Measurements from ENCODE around the gene CYFIP1. TPM values are rescaled to one million over a fixed set of nuclear protein-coding genes. Genes with fewer than 3 reads are reported as not detected.
"Not testable (repeated sequence)": the region's sequence is repeated elsewhere in the genome, so short reads cannot be mapped to it uniquely, and the experiment has no call there.

The CYFIP1 gene
- total RNA-seq, 1 donor from 2014 or later: 116 TPM

DNA sequence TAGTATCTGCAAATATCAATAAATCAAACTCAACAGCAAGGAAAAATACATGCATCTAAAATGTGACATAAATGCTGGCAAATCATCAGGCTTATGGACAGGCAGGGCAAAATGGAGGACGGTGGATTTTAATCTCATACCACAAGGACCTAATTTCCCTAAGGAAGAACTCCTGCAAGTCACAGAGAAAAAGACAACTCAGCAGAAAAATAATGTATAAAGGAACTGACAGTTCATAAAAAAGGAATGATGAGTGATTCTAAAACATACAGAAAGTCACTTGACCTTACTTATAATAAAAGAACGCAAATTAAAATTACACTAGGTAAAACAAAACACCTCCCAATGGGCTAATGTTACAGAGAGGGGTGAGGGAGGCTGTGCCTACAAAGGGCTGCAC lies 42.0 kb upstream of the CYFIP1 start:
- Histone ChIP-seq H3K9me3 (ENCODE audit: insufficient read depth, low read depth, low read length) (no peaks in the 10 kb centered on the region), H3K4me3 (ENCODE audit: insufficient read depth, low read depth, low read length) (no peak overlapping the region), H3K27me3 (ENCODE audit: insufficient read depth, low read length) (no peaks in the 10 kb centered on the region), H2AFZ (ENCODE audit: low read depth, low read length) (no peak overlapping the region), H4K20me1 (ENCODE audit: insufficient read depth, low read length) (no peaks in the 10 kb centered on the region), H3K36me3 (ENCODE audit: insufficient read depth, low read length) (peaks cover 52% of the 10 kb centered on the region), H3K4me1 (ENCODE audit: insufficient read depth, low read length) (no peaks in the 10 kb centered on the region), H3K27ac (ENCODE audit: low read depth, low read length) (no peak overlapping the region), H3K4me2 (ENCODE audit: low read length) (no peak overlapping the region), H3K9ac (ENCODE audit: low read length) (no peak overlapping the region), H3K79me2 (ENCODE audit: insufficient read depth, low read length) (no peaks in the 10 kb centered on the region)
- peaks cover 3% of the 10 kb centered on the region for H3K4me1 Mint-ChIP-seq (ENCODE audit: low read depth, unreplicated experiment)
- no peak overlapping the region for H3K27ac Mint-ChIP-seq (ENCODE audit: unreplicated experiment)
- DNase-seq (ENCODE audit: low read depth): no peak
- no peak overlapping the region for H3K4me3 Mint-ChIP-seq (ENCODE audit: unreplicated experiment)
- FAIRE-seq: no peak
- H3K9me3 Mint-ChIP-seq (ENCODE audit: unreplicated experiment): no peaks in the 10 kb centered on the region
- H3K36me3 Mint-ChIP-seq (ENCODE audit: low read depth, unreplicated experiment): peaks cover 1% of the 10 kb centered on the region
- TF ChIP-seq, protein P1, sequence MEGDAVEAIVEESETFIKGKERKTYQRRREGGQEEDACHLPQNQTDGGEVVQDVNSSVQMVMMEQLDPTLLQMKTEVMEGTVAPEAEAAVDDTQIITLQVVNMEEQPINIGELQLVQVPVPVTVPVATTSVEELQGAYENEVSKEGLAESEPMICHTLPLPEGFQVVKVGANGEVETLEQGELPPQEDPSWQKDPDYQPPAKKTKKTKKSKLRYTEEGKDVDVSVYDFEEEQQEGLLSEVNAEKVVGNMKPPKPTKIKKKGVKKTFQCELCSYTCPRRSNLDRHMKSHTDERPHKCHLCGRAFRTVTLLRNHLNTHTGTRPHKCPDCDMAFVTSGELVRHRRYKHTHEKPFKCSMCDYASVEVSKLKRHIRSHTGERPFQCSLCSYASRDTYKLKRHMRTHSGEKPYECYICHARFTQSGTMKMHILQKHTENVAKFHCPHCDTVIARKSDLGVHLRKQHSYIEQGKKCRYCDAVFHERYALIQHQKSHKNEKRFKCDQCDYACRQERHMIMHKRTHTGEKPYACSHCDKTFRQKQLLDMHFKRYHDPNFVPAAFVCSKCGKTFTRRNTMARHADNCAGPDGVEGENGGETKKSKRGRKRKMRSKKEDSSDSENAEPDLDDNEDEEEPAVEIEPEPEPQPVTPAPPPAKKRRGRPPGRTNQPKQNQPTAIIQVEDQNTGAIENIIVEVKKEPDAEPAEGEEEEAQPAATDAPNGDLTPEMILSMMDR (IDR thresholded peaks at IDR 0.05; ENCODE audit: insufficient read depth, low read depth, low read length): no peak
- no peak for TF ChIP-seq EZH2 (IDR thresholded peaks at IDR 0.05; ENCODE audit: insufficient read depth, low read length)
- no peaks in the 10 kb centered on the region for H3K27me3 Mint-ChIP-seq (ENCODE audit: low read depth, unreplicated experiment)

DNA sequence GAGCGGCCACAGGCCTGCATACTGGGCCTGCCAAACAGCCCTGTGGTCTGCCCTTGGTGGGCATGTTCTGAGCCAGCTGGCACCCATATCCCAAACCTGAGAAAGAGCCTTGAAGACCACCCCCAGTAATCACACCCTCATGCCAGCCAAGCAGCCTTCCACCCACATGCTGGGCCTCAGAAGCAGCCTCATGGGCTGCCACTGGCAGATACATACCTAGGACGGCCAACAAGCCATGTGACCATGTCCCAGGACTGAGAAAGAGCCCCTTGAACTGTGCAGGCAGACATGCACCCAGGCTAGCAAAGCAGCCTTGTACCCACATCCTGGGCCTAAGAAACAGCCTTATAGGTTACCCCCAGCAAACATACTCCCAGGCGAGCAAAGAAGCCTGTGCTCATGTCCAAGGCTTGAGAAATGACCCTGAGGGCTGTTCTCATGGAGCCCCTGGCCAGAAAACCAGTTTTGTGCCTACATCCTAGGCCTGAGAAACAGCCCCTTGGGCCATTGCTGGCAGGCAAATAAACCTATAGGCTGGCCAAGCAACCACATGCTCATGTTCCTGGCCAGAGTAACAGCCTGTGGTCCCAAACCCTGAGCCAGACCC lies 34.3 kb upstream of the CYFIP1 start:
- H3K27ac Mint-ChIP-seq (ENCODE audit: unreplicated experiment): no peak overlapping the region
- Histone ChIP-seq H3K27me3 (ENCODE audit: insufficient read depth, low read length) (no peaks in the 10 kb centered on the region), H3K9me3 (ENCODE audit: insufficient read depth, low read depth, low read length) (no peaks in the 10 kb centered on the region), H4K20me1 (ENCODE audit: insufficient read depth, low read length) (peaks cover 14% of the 10 kb centered on the region), H3K27ac (ENCODE audit: low read depth, low read length) (no peak overlapping the region), H3K36me3 (ENCODE audit: insufficient read depth, low read length) (peaks cover 32% of the 10 kb centered on the region), H3K79me2 (ENCODE audit: insufficient read depth, low read length) (peaks cover 7% of the 10 kb centered on the region), H2AFZ (ENCODE audit: low read depth, low read length) (no peak overlapping the region), H3K4me3 (ENCODE audit: insufficient read depth, low read depth, low read length) (no peak overlapping the region), H3K4me2 (ENCODE audit: low read length) (no peak overlapping the region), H3K4me1 (ENCODE audit: insufficient read depth, low read length) (no peaks in the 10 kb centered on the region), H3K9ac (ENCODE audit: low read length) (no peak overlapping the region)
- H3K4me1 Mint-ChIP-seq (ENCODE audit: low read depth, unreplicated experiment): no peaks in the 10 kb centered on the region
- H3K36me3 Mint-ChIP-seq (ENCODE audit: low read depth, unreplicated experiment): peaks cover 10% of the 10 kb centered on the region
- H3K27me3 Mint-ChIP-seq (ENCODE audit: low read depth, unreplicated experiment): no peaks in the 10 kb centered on the region
- FAIRE-seq (no peak), DNase-seq (ENCODE audit: low read depth) (no peak)
- TF ChIP-seq EZH2 (IDR thresholded peaks at IDR 0.05; ENCODE audit: insufficient read depth, low read length): no peak
- TF ChIP-seq, protein P1 (IDR thresholded peaks at IDR 0.05; ENCODE audit: insufficient read depth, low read depth, low read length): no peak
- no peak overlapping the region for H3K4me3 Mint-ChIP-seq (ENCODE audit: unreplicated experiment)
- no peaks in the 10 kb centered on the region for H3K9me3 Mint-ChIP-seq (ENCODE audit: unreplicated experiment)

DNA sequence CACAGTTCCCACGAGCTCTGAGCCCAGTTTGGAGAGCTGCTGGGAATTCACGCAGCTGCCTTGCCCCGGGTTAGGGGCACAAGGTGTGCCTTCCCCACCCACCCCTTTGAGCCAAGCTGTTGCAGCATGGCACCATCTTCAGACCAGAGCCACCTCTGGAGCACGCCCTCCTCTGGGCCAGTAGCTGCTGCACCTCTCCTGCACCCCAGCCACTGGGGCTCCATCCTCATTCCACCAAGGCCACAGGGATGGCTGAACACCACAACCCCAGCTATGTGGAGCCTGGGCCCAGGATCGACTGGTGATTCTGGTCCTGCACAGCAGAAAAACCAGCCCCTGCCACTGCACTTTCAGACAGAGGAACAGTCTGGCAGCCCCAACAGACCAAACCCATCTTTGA lies 33.5 kb upstream of the CYFIP1 start:
- Mint-ChIP-seq H3K9me3 (ENCODE audit: unreplicated experiment) (no peaks in the 10 kb centered on the region), H3K36me3 (ENCODE audit: low read depth, unreplicated experiment) (peaks cover 10% of the 10 kb centered on the region), H3K27me3 (ENCODE audit: low read depth, unreplicated experiment) (no peaks in the 10 kb centered on the region), H3K27ac (ENCODE audit: unreplicated experiment) (no peak overlapping the region), H3K4me3 (ENCODE audit: unreplicated experiment) (no peak overlapping the region), H3K4me1 (ENCODE audit: low read depth, unreplicated experiment) (no peaks in the 10 kb centered on the region)
- Histone ChIP-seq H3K27ac (ENCODE audit: low read depth, low read length) (no peak overlapping the region), H3K79me2 (ENCODE audit: insufficient read depth, low read length) (peaks cover 7% of the 10 kb centered on the region), H3K9me3 (ENCODE audit: insufficient read depth, low read depth, low read length) (no peaks in the 10 kb centered on the region), H3K4me3 (ENCODE audit: insufficient read depth, low read depth, low read length) (no peak overlapping the region), H3K9ac (ENCODE audit: low read length) (no peak overlapping the region), H3K36me3 (ENCODE audit: insufficient read depth, low read length) (peaks cover 33% of the 10 kb centered on the region), H3K4me2 (ENCODE audit: low read length) (no peak overlapping the region), H4K20me1 (ENCODE audit: insufficient read depth, low read length) (peaks cover 14% of the 10 kb centered on the region), H3K27me3 (ENCODE audit: insufficient read depth, low read length) (no peaks in the 10 kb centered on the region), H3K4me1 (ENCODE audit: insufficient read depth, low read length) (no peaks in the 10 kb centered on the region), H2AFZ (ENCODE audit: low read depth, low read length) (no peak overlapping the region)
- DNase-seq (ENCODE audit: low read depth) (no peak), FAIRE-seq (no peak)
- TF ChIP-seq, protein P1 (IDR thresholded peaks at IDR 0.05; ENCODE audit: insufficient read depth, low read depth, low read length): no peak
- no peak for TF ChIP-seq EZH2 (IDR thresholded peaks at IDR 0.05; ENCODE audit: insufficient read depth, low read length)

DNA sequence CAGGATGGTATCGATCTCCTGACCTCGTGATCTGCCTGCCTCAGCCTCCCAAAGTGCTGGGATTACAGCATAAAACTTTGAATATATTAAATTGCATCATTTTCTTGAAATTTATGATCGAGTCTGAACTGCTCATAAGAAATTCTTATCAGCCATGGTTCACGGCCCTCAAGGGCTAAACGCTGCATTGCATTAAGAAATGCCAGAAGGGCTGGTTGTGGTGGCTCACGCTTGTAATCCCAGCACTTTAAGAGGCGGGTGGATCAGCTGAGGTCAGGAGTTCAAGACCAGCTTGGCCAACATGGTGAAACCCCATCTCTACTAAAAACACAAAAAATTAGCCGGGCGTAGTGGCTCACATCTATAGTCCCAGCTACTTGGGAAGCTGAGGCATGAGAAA lies 32.4 kb upstream of the CYFIP1 start:
- H3K27ac Mint-ChIP-seq (ENCODE audit: unreplicated experiment); DNase-seq (ENCODE audit: low read depth); FAIRE-seq; H3K27me3 Mint-ChIP-seq (ENCODE audit: low read depth, unreplicated experiment); H3K4me2 ChIP-seq (ENCODE audit: low read length); H3K4me1 ChIP-seq (ENCODE audit: insufficient read depth, low read length); H3K9me3 ChIP-seq (ENCODE audit: insufficient read depth, low read depth, low read length); H3K27ac ChIP-seq (ENCODE audit: low read depth, low read length); H2AFZ ChIP-seq (ENCODE audit: low read depth, low read length); H3K4me3 Mint-ChIP-seq (ENCODE audit: unreplicated experiment); H3K9ac ChIP-seq (ENCODE audit: low read length); H3K4me1 Mint-ChIP-seq (ENCODE audit: low read depth, unreplicated experiment); H3K4me3 ChIP-seq (ENCODE audit: insufficient read depth, low read depth, low read length); H3K79me2 ChIP-seq (ENCODE audit: insufficient read depth, low read length); H3K9me3 Mint-ChIP-seq (ENCODE audit: unreplicated experiment); H3K27me3 ChIP-seq (ENCODE audit: insufficient read depth, low read length): not testable (repeated sequence)
- Histone ChIP-seq H3K36me3 (ENCODE audit: insufficient read depth, low read length) (peaks cover 33% of the 10 kb centered on the region), H4K20me1 (ENCODE audit: insufficient read depth, low read length) (peaks cover 14% of the 10 kb centered on the region)
- H3K36me3 Mint-ChIP-seq (ENCODE audit: low read depth, unreplicated experiment): peaks cover 13% of the 10 kb centered on the region

Data from astrocyte (in vitro differentiated cells and primary cell).